WTC11 (cell line): ENCODE measurements around the gene RBM38. TPM values are rescaled to one million over a fixed set of nuclear protein-coding genes. Genes with fewer than 3 reads are reported as not detected.

ENCODE experiments used
- ATAC-seq: fragments of 200-7000 bp; cut with Tn5 transposase; 2 replicates; pipeline ENCODE4 v1.10.0; 2021; ENCODE audit warnings: mild to moderate bottlenecking, moderate library complexity
- CTCF ChIA-PET: fragments of 300-600 bp; sonication (Branson Sonifier 250); formaldehyde crosslinking; loops from one replicate; lab custom pipeline; 2021; ENCODE audit warnings: antibody characterized with exemption; lab: Charles Lee
- POLR2A ChIA-PET: fragments of 350-600 bp; sonication (Branson Sonifier 250); formaldehyde crosslinking; loops from one replicate; lab custom pipeline; 2021; ENCODE audit warnings: antibody characterized with exemption; lab: Charles Lee
- DNase-seq: peaks from one replicate; pipeline ENCODE4 v3.0.0; 2021; ENCODE audit warnings: low spot score
- H3K27ac Mint-ChIP-seq: 2 replicates; pipeline ENCODE4 v1.8.0; 2021; ENCODE audit warnings: mixed read lengths
- H3K27me3 Mint-ChIP-seq: 2 replicates; pipeline ENCODE4 v1.8.0; 2021; ENCODE audit warnings: low read depth, mild to moderate bottlenecking, moderate library complexity, mixed read lengths
- H3K36me3 Mint-ChIP-seq: 2 replicates; pipeline ENCODE4 v1.8.0; 2021; ENCODE audit warnings: mixed read lengths
- H3K4me1 Mint-ChIP-seq: 2 replicates; pipeline ENCODE4 v1.8.0; 2022; ENCODE audit warnings: mixed read lengths
- H3K4me3 Mint-ChIP-seq: 2 replicates; pipeline ENCODE4 v1.8.0; 2021; ENCODE audit warnings: mild to moderate bottlenecking, moderate library complexity, mixed read lengths
- H3K9me3 Mint-ChIP-seq: 2 replicates; pipeline ENCODE4 v1.8.0; 2021; ENCODE audit warnings: mixed read lengths
- ATF1 ChIP-seq: sonication (generic); formaldehyde crosslinking; IDR thresholded peaks from 2 replicates; pipeline ENCODE4 v1.8.1; 2023; ENCODE audit warnings: mild to moderate bottlenecking, moderate library complexity, missing genetic modification reagents
- CREM ChIP-seq: sonication (generic); formaldehyde crosslinking; IDR thresholded peaks from 2 replicates; pipeline ENCODE4 v1.8.1; 2022; ENCODE audit warnings: mild to moderate bottlenecking, missing genetic modification reagents, moderate library complexity
- FOXP1 ChIP-seq: sonication (generic); formaldehyde crosslinking; IDR thresholded peaks from 2 replicates; pipeline ENCODE4 v1.8.0; 2022; ENCODE audit warnings: missing genetic modification reagents, mild to moderate bottlenecking, moderate library complexity, borderline replicate concordance
- GRHL2 ChIP-seq: fragments of 250-450 bp; sonication (Bioruptor Pico); IDR thresholded peaks from 2 replicates; pipeline ENCODE4 v1.8.0; 2022; ENCODE audit warnings: mild to moderate bottlenecking, moderate library complexity; ENCODE audit not compliant: insufficient replicate concordance, severe bottlenecking
- KAT7 ChIP-seq: sonication (generic); formaldehyde crosslinking; IDR thresholded peaks from 2 replicates; pipeline ENCODE4 v1.8.1; 2023; ENCODE audit warnings: missing genetic modification reagents, mild to moderate bottlenecking, borderline replicate concordance
- MYBL2 ChIP-seq: sonication (generic); formaldehyde crosslinking; IDR thresholded peaks from 2 replicates; pipeline ENCODE4 v1.8.1; 2023; ENCODE audit warnings: mild to moderate bottlenecking, moderate library complexity, missing genetic modification reagents
- OVOL2 ChIP-seq: fragments of 250-450 bp; sonication (Bioruptor Pico); IDR thresholded peaks from 2 replicates; pipeline ENCODE4 v1.9.0; 2021; ENCODE audit warnings: mild to moderate bottlenecking, borderline replicate concordance
- SP1 ChIP-seq: sonication (generic); formaldehyde crosslinking; conservative IDR thresholded peaks from 2 replicates; pipeline ENCODE4 v1.8.1; 2022; ENCODE audit warnings: missing genetic modification reagents
- TEAD4 ChIP-seq: sonication (generic); formaldehyde crosslinking; IDR thresholded peaks from 2 replicates; pipeline ENCODE4 v1.8.0; 2022; ENCODE audit warnings: mild to moderate bottlenecking, missing genetic modification reagents
- TP53 ChIP-seq: sonication (generic); formaldehyde crosslinking; IDR thresholded peaks from 2 replicates; pipeline ENCODE4 v1.8.1; 2023; ENCODE audit warnings: mild to moderate bottlenecking, missing genetic modification reagents
- ZNF138 ChIP-seq: sonication (generic); formaldehyde crosslinking; conservative IDR thresholded peaks from 2 replicates; pipeline ENCODE4 v1.8.1; 2022; ENCODE audit warnings: mild to moderate bottlenecking, moderate library complexity, missing genetic modification reagents
- ZNF232 ChIP-seq: sonication (generic); formaldehyde crosslinking; IDR thresholded peaks from 2 replicates; pipeline ENCODE4 v1.8.0; 2022; ENCODE audit warnings: mild to moderate bottlenecking, missing genetic modification reagents
- total RNA-seq: library from RNA; stranded (reverse); gene quantifications from 3 replicates; pipeline ENCODE4 v1.2.3, GENCODE V29; 2021
- TF ChIP-seq, protein P1 (sequence below): sonication (generic); formaldehyde crosslinking; IDR thresholded peaks from 2 replicates; pipeline ENCODE4 v1.8.0; 2023; ENCODE audit warnings: missing genetic modification reagents
- TF ChIP-seq, protein P2 (sequence below): sonication (generic); formaldehyde crosslinking; IDR thresholded peaks from 2 replicates; pipeline ENCODE4 v1.8.1; 2023; ENCODE audit warnings: mild to moderate bottlenecking, missing genetic modification reagents, moderate library complexity
- TF ChIP-seq, protein P3 (sequence below): sonication (generic); formaldehyde crosslinking; IDR thresholded peaks from 2 replicates; pipeline ENCODE4 v1.8.0; 2022; ENCODE audit warnings: mild to moderate bottlenecking, missing genetic modification reagents
- TF ChIP-seq, protein P4 (sequence below): sonication (generic); formaldehyde crosslinking; IDR thresholded peaks from 2 replicates; pipeline ENCODE4 v1.8.1; 2023; ENCODE audit warnings: mild to moderate bottlenecking, missing genetic modification reagents, borderline replicate concordance

The RBM38 gene
- total RNA-seq, 1 experiment from 2014 or later, result 69.0 TPM

- Mint-ChIP-seq H3K27me3 (no peaks in the 10 kb centered on the region), H3K36me3 (peaks cover 57% of the 10 kb centered on the region), H3K27ac (peak overlapping the region; percentile 80), H3K4me3 (no peak overlapping the region), H3K9me3 (no peaks in the 10 kb centered on the region), H3K4me1 (peaks cover 32% of the 10 kb centered on the region)
- ChIA-PET CTCF (interaction anchor here (1.4 kb wide), 1 partner anchor 24 kb away, joined by 3 read pairs; no protein-coding TSS in a partner anchor), POLR2A (no interaction called here)
- no peak for ATAC-seq
- TF ChIP-seq SP1 (CRISPR knock-in tag) (no peak), OVOL2 (CRISPR knock-in tag) (no peak), CREM (CRISPR knock-in tag) (no peak), ZNF138 (no peak)
- TF ChIP-seq, protein P1, sequence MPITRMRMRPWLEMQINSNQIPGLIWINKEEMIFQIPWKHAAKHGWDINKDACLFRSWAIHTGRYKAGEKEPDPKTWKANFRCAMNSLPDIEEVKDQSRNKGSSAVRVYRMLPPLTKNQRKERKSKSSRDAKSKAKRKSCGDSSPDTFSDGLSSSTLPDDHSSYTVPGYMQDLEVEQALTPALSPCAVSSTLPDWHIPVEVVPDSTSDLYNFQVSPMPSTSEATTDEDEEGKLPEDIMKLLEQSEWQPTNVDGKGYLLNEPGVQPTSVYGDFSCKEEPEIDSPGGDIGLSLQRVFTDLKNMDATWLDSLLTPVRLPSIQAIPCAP, result no peak
- TF ChIP-seq, protein P2, sequence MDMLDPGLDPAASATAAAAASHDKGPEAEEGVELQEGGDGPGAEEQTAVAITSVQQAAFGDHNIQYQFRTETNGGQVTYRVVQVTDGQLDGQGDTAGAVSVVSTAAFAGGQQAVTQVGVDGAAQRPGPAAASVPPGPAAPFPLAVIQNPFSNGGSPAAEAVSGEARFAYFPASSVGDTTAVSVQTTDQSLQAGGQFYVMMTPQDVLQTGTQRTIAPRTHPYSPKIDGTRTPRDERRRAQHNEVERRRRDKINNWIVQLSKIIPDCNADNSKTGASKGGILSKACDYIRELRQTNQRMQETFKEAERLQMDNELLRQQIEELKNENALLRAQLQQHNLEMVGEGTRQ (CRISPR knock-in tag), result no peak
- TF ChIP-seq, protein P3, sequence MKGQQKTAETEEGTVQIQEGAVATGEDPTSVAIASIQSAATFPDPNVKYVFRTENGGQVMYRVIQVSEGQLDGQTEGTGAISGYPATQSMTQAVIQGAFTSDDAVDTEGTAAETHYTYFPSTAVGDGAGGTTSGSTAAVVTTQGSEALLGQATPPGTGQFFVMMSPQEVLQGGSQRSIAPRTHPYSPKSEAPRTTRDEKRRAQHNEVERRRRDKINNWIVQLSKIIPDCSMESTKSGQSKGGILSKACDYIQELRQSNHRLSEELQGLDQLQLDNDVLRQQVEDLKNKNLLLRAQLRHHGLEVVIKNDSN, result no peak
- no peak for DNase-seq
These were observed 6.5 kb downstream of the RBM38 start for GRCh38 chr20:57397693-57398108.

GRCh38 chr20:57398231-57398821 is 7.1 kb downstream of the RBM38 start:
- Mint-ChIP-seq H3K9me3 (no peaks in the 10 kb centered on the region), H3K4me3 (no peak overlapping the region), H3K27me3 (no peaks in the 10 kb centered on the region), H3K36me3 (peaks cover 53% of the 10 kb centered on the region), H3K27ac (peak overlapping the region; percentile 85), H3K4me1 (peaks cover 25% of the 10 kb centered on the region)
- DNase-seq (no peak), ATAC-seq (no peak)
- CTCF ChIA-PET, result interaction anchor here (1.3 kb wide), 1 partner anchor 14 kb away, joined by 5 read pairs; no protein-coding TSS in a partner anchor
- TF ChIP-seq KAT7 (CRISPR knock-in tag), result no peak
- TF ChIP-seq, protein P4, sequence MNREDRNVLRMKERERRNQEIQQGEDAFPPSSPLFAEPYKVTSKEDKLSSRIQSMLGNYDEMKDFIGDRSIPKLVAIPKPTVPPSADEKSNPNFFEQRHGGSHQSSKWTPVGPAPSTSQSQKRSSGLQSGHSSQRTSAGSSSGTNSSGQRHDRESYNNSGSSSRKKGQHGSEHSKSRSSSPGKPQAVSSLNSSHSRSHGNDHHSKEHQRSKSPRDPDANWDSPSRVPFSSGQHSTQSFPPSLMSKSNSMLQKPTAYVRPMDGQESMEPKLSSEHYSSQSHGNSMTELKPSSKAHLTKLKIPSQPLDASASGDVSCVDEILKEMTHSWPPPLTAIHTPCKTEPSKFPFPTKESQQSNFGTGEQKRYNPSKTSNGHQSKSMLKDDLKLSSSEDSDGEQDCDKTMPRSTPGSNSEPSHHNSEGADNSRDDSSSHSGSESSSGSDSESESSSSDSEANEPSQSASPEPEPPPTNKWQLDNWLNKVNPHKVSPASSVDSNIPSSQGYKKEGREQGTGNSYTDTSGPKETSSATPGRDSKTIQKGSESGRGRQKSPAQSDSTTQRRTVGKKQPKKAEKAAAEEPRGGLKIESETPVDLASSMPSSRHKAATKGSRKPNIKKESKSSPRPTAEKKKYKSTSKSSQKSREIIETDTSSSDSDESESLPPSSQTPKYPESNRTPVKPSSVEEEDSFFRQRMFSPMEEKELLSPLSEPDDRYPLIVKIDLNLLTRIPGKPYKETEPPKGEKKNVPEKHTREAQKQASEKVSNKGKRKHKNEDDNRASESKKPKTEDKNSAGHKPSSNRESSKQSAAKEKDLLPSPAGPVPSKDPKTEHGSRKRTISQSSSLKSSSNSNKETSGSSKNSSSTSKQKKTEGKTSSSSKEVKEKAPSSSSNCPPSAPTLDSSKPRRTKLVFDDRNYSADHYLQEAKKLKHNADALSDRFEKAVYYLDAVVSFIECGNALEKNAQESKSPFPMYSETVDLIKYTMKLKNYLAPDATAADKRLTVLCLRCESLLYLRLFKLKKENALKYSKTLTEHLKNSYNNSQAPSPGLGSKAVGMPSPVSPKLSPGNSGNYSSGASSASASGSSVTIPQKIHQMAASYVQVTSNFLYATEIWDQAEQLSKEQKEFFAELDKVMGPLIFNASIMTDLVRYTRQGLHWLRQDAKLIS (CRISPR knock-in tag), result no peak
- TF ChIP-seq ATF1 (CRISPR knock-in tag), result no peak
- no peak for TF ChIP-seq MYBL2 (CRISPR knock-in tag)
- POLR2A ChIA-PET, result no interaction called here

DNA sequence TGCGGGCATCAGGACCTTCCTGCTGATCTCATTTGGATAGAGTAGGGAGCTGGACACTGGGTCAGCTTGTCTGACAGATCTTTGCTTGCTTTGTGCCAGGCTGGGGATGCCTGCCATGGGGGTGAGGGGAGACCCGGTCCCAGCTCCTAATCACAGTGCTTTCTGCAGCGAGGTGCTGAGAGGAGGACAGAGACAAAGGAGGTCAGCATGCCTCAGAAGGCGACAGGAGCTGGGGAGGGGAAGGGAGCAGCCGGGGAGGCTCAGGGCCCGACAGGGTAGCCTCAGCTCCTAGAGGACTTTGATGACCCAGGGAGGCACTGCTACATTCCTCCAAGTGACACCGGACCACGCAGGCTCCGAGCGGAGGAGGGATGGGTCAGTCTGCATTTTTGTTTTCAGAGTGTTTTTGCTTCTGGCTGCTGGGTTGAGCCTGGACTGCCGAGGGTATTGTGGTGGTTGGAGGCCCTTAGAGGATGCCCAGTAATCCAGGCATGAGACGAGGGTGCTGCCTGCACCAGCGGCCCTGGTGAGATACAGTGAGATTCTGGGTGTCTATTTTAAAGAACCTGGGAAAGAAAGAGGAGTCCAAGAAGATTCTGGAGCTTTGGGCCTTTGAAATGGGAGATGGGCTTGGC is 7.8 kb downstream of the RBM38 start:
- ChIA-PET CTCF (interaction anchor here (1.3 kb wide), 1 partner anchor 15 kb away, joined by 5 read pairs; no protein-coding TSS in a partner anchor), POLR2A (no interaction called here)
- H3K9me3 Mint-ChIP-seq, result no peaks in the 10 kb centered on the region
- H3K27me3 Mint-ChIP-seq, result no peaks in the 10 kb centered on the region
- peaks cover 18% of the 10 kb centered on the region for H3K4me1 Mint-ChIP-seq
- H3K4me3 Mint-ChIP-seq, result no peak overlapping the region
- no peak for DNase-seq
- peak overlapping the region; percentile 85 for H3K27ac Mint-ChIP-seq
- no peak for TF ChIP-seq ZNF232 (CRISPR knock-in tag)
- no peak for TF ChIP-seq TEAD4 (CRISPR knock-in tag)
- TF ChIP-seq FOXP1 (CRISPR knock-in tag), result no peak
- TF ChIP-seq TP53 (CRISPR knock-in tag), result no peak
- no peak for TF ChIP-seq GRHL2 (CRISPR knock-in tag)
- no peak for ATAC-seq
- peaks cover 53% of the 10 kb centered on the region for H3K36me3 Mint-ChIP-seq
